Measurements from ENCODE around the gene KIF3A.
"Not testable (repeated sequence)": the region's sequence is repeated elsewhere in the genome, so short reads cannot be mapped to it uniquely, and the experiment has no call there.

KIF3A gene

GRCh38 chr5:132729896-132730295, 7.5 kb downstream of the KIF3A start:
- DNase-seq (ENCODE audit: low read depth in 2 of 2, low spot score in 1 of 2) = no peak

- DNase-seq (ENCODE audit: low read depth in 2 of 2, low spot score in 1 of 2) = no peak
These were observed 11.6 kb downstream of the KIF3A start for GRCh38 chr5:132725745-132726144.

GRCh38 chr5:132718544-132719312, 18.6 kb downstream of the KIF3A start:
- DNase-seq (ENCODE audit: low read depth in 2 of 2, low spot score in 1 of 2) = no peak

GRCh38 chr5:132714456-132715307, 22.7 kb downstream of the KIF3A start:
- DNase-seq (ENCODE audit: low read depth in 2 of 2, low spot score in 1 of 2) = no peak

GRCh38 chr5:132708645-132709044, 28.7 kb downstream of the KIF3A start:
- DNase-seq (ENCODE audit: low read depth in 2 of 2, low spot score in 1 of 2) = no peak

GRCh38 chr5:132704875-132705274, 32.5 kb downstream of the KIF3A start:
- DNase-seq (ENCODE audit: low read depth in 2 of 2, low spot score in 1 of 2) = no peak

GRCh38 chr5:132695956-132696355, 41.4 kb downstream of the KIF3A start:
- no peak for DNase-seq (ENCODE audit: low read depth in 2 of 2, low spot score in 1 of 2)

GRCh38 chr5:132692632-132692967, 44.7 kb downstream of the KIF3A start:
- no peak for DNase-seq (ENCODE audit: low read depth in 2 of 2, low spot score in 1 of 2)

- not testable (repeated sequence) for DNase-seq (ENCODE audit: low read depth in 2 of 2, low spot score in 1 of 2)
These were observed 45.4 kb downstream of the KIF3A start for GRCh38 chr5:132691755-132692631.

- DNase-seq (ENCODE audit: low read depth in 2 of 2, low spot score in 1 of 2) = no peak
These were observed 47.2 kb downstream of the KIF3A start for GRCh38 chr5:132690156-132690555.

- DNase-seq (ENCODE audit: low read depth in 2 of 2, low spot score in 1 of 2) = no peak
These were observed 47.8 kb downstream of the KIF3A start for GRCh38 chr5:132689513-132689912.

- no peak for DNase-seq (ENCODE audit: low read depth in 2 of 2, low spot score in 1 of 2)
These were observed 48.6 kb downstream of the KIF3A start for GRCh38 chr5:132688536-132689339.

GRCh38 chr5:132687995-132688394, 49.4 kb downstream of the KIF3A start:
- no peak for DNase-seq (ENCODE audit: low read depth in 2 of 2, low spot score in 1 of 2)

- no peak for DNase-seq (ENCODE audit: low read depth in 2 of 2, low spot score in 1 of 2)
These were observed 51.2 kb downstream of the KIF3A start for GRCh38 chr5:132686193-132686592.

GRCh38 chr5:132684922-132685720, 52.2 kb downstream of the KIF3A start:
- no peak for DNase-seq (ENCODE audit: low read depth in 2 of 2, low spot score in 1 of 2)

- no peak for DNase-seq (ENCODE audit: low read depth in 2 of 2, low spot score in 1 of 2)
These were observed 52.9 kb downstream of the KIF3A start for GRCh38 chr5:132684491-132684890.

- no peak for DNase-seq (ENCODE audit: low read depth in 2 of 2, low spot score in 1 of 2)
These were observed 55.4 kb downstream of the KIF3A start for GRCh38 chr5:132681983-132682382.

- no peak for DNase-seq (ENCODE audit: low read depth in 2 of 2, low spot score in 1 of 2)
These were observed 55.9 kb downstream of the KIF3A start for GRCh38 chr5:132681476-132681831.

GRCh38 chr5:132680780-132681475, 56.4 kb downstream of the KIF3A start:
- no peak for DNase-seq (ENCODE audit: low read depth in 2 of 2, low spot score in 1 of 2)

Measured in stimulated activated CD8-positive, alpha-beta memory T cell treated with anti-CD3 and anti-CD28 coated beads, Interleukin-4, amount 100 ng/mL, for 4 hours (primary cell).